Stimulated activated CD4-positive, alpha-beta T cell treated with anti-CD3 and anti-CD28 coated beads, Interleukin-12 subunit alpha, Interleukin-12 subunit beta, amount 100 ng/mL, for 24 hours (primary cell): ENCODE measurements around the gene FOXD1.
"Not testable (repeated sequence)": the region's sequence is repeated elsewhere in the genome, so short reads cannot be mapped to it uniquely, and the experiment has no call there.

Experiments used
- DNase-seq, 2 experiments: peaks; one replicate each; pipeline ENCODE4 v3.0.0-alpha.2; 2020; ENCODE audit warnings: low read depth in 2 of 2

Gene FOXD1

DNA sequence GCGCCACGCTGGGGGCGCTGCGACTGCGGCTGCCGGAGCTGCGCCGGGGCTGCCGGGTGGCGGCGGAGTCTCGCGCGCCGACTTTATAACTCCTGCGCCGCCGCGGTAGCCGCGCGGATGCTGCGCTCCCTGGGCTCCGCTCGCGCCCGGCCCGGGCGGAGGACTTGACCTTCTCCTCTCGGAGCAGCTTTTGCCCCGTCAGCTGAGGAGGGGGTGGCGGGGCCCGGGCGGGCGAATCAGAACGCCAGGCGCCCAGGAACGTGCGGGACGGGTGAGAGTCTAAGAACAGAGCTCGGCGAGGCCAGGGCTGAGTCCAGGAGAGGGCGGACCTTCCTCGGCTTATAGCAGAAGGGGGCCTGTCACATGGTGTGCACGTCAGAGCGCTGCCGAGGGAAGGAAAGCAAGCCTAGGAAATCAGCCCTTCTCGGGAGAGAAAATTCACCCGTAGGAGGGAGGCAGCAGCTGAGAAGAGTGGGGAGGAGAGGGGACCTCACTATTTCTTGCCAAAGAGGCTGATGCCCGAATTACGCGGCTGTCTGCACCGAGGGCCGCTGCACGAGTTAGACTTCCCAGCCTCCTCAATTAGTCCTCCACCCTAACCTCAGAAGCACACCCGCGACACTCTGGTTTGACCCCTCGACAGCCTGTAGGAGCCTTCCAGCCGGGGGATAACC is at the start of gene FOXD1:
FOXD1 (minus strand) TSS at position 315 of the 674 bp plus-strand sequence. CDS start 415 bp downstream, outside the sequence.
- DNase-seq, result no peak

DNA sequence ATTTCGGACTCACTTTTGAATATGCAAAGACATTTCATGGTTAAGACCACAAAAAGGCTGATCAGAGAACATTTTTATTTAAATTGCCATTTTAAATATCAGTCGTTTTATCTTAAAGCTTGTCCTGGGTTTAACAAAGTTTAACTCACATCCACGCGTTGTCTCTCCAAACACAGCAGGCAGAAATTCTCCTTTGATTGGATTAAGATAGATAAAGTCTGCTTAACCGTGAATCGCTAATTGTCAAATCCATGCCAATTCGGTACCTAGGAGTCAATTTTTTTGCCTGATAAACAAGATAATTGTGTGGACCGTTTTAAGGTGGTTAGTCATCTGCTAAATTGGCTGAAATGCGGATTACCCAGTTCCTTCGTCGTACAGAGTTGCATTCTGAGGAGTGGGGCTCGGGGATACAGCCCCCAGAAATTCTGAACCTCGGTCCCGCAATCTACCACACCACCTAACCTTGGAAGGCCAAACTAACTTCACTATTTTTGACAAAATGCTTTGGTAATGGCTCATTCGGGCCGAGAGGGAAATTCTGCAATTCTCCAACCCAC is 49.0 kb upstream of the FOXD1 start:
- DNase-seq, result no peak

DNA sequence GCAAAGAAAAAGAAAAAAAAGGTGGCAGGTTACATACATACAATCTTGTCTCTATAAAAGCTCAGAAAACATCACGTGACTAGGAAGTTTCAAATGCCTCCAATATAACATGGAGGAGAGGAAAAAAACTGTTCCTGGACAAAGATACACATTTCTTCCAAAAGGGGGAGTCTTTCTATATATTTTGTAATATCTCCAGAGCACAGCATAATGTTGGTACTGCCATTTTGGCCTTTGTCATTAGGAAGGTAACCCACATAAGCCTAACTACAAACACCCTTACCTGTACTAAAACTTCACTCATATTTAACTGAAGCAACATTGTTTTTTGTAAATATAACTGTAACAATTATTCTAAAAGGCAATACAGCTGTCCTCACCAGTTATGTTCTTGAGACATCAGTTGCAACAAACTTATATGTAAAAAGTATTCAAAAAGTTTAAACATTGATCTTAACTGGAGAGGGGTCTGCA is 48.4 kb upstream of the FOXD1 start:
- DNase-seq, result no peak

DNA sequence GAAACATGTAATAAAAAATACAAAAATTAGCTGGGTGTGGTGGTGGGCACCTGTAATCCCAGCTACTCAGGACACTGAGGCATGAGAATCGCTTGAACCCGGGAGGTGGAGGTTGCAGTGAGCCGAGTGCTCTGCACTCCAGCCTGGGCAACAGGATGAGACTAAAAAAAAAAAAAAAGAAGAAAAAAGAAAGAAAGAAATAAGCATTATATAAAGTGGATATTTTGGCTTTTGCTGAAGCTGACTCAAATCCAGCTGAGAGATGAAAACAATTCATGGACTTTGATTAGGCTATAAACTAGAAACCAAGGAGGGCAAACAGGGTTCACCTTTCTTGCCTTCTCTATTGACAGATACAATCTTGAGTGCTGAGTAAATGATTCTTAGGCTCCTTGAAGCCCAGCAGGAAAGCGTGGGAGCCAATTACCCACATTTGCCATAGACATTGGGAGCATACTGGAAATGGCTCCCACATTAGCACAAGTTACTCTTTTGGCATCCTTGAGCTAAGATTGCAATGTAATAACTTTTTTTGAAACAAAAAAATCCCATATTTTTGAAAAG is 47.3 kb upstream of the FOXD1 start:
- no peak for DNase-seq

DNA sequence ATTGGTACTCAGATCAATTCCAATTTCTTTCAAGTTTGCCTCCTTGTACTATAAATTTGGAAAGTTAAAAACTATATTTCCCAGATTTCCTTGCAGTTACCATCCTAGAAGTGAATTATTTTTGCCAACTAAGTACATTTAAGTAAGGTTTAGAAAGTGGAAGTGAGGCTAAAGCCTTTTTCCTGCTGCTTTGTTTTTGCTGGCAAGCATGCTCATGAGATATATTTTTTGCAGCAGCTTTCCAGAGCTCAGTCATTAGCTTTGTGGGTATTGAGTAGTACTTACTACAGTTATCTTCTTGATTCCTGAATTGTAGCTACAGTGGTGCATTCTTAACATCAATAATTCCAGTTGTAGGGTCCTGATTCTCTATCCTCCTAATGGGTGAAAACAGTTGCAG is 46.1 kb upstream of the FOXD1 start:
- no peak for DNase-seq

DNA sequence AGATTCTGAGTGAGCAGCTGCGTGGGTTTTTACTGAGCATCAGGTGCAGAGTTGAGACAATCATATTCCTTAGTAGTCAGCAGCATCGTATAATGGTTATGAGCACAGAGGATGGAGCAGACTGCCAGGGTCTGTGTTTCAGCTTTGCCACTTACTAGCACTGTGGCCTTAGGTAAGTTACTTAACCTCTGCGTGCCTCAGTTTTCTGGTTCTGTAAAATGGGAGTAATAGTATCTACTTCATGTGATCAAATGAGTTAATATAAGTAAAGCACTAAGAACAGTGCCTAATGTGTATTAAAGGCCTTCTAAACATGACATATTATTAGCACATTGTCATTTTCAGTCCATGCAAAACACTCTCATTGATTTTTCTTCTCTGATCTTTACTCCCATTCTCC is 44.8 kb upstream of the FOXD1 start:
- DNase-seq, result no peak

DNA sequence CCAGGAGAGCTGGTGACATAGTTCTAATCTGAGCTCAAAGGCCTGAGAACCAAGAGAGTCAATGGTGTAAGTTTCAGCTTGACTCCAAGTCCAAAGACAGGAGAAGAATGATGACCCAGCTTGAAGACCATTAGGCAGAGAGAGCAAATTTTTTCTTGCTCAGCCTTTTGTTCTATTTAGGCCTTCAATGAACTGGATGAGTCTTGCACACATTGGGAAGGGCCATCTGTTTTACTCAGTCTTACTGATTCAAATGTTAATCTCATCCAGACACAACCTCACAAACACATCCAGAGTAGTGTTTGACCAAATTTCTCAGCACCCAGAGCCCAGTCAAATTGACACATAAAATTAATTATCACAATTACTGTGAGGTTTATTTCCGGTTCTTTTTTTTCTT is 42.6 kb upstream of the FOXD1 start:
- no peak for DNase-seq

DNA sequence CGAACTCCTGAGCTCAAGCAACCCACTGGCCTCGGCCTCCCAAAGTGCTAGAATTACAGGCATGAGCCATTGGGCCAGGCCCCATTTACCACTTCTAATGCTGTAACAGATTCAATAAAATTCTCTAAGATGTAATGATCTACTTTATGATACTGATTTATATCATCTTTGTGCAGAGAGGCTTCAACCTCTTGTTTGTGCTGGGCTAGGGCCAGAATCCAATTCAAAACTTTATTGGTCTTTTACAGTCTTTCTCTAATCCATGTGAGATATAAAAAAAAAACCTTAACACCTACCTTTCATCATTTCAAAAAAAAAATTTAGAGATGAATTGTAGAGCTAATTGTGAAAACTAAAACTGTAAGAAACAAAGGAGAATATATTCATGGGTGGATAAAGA is 41.5 kb upstream of the FOXD1 start:
- no peak for DNase-seq

DNA sequence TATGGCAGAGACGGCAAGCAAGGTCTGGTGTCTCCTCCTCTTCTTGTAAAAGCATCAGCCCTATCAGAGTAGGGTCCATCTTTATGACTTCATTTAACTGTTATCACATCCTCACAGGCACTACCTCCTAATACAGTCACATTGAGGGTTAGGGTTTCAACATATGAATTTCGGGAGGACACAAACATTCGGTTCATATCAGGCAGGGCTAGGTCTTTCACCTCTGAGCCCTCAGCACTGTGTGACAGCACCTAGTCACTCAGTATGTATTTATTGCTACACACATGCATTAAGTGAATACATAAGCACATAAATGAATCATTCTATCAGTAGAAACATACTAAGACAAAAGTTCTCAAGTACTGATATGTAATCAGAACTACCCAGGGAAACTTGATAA is 40.2 kb upstream of the FOXD1 start:
- DNase-seq, result no peak

DNA sequence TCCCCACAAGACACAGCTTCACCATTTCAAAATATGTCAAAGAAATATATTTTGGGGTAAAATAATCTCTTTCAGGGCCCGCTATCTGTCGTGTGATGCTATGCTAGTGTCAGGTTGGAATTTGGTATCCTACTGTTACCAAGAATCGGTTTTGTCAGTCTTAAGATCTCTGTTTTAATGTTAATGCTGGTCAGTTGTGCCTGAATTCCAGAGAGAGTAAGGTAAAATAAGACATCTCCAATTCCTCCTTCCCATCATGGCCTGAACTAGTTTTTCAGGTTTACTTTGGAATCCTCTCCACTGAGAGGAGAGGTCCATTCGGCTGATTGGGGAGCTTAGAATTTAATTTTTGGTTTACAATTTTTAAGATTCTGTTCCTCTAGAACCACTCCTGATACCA is 39.2 kb upstream of the FOXD1 start:
- DNase-seq, result no peak

DNA sequence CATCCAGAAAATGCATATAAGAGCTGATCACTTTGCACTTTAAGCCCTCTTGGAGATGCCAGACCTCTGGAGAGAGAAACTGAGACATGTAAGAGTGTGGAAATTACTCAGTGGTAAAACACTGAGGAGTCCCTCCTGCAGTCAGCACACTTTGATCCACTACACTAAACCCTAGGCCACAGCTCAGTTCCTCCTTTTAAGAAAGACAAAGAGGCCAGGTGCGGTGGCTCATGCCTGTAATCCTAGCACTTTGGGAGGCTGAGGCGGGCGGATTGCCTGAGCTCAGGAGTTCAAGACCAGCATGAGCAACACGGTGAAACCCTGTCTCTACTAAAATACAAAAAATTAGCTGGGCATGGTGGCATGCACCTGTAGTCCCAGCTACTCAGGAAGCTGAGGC is 38.7 kb upstream of the FOXD1 start:
- DNase-seq, result not testable (repeated sequence)

DNA sequence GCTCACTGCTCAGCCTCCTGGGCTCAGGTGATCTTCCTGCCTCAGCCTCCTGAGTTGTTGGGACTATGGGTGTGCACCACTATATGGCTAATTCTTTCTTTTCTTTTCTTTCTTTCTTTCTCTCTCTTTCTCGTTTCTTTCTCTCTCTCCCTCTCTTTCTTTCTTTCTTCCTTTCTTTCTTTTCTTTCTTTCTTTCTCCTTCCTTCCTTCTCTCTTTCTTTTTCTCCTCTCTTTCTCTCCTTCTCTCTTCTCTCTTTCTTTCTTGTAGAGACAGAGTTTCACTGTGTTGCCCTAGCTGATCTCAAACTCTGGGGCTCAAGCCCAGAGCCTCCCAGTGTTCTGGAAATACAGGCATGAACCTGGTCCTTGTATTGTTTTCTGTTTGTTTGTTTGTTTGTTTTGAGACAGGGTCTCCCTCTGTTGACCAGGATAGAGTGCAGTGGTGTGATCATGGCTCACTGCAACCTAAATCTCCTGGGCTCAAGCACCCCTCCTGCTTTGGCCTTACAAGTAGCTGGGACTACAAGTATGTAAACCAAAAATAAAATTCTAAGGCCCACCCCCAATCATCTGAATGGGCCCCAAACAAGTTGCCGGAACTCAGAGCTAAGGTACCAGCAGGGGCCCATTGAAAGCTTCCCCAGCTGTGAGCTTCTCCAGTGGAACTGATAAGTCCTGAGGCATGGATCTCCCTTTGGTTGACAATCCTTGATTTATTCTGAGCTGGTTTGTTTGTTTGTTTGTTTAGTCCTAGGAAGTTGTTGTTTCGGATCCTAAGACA is 37.7 kb upstream of the FOXD1 start:
- DNase-seq, result no peak

DNA sequence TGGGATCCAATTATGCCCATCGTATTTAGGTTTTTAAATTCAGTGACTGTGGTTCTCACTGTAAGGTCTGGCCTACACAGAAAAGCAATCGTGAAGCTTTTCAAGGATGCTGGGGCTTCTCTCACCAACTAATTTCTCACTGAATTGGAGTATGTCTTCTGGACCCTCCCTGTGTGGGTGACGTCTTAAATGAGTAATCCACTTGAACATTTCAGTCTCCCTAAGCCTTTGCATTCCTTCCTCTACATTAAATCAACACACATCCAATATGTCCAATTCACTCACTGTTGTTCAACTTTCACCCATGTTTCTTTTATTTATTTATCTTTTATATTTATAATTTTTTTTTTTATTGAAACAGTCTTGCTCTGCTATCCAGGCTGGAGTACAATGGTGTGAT is 37.1 kb upstream of the FOXD1 start:
- DNase-seq, result no peak

DNA sequence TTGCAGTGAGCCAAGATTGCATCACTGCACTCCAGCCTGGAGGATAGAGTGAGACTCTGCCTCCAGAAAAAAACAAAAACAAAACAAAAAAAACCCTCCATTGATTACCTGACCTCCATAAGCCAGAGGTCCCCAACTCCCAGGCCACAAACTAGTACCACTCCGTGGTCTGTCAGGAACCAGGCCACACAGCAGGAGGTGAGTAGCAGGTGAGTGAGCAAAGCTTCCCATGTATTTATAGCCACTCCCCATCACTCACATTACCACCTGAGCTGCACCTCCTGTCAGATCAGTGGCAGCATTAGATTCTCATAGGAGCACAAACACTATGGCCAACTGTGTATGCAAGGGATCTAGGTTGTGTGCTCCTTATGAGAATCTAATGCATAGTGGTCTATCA is 35.9 kb upstream of the FOXD1 start:
- DNase-seq, result no peak

DNA sequence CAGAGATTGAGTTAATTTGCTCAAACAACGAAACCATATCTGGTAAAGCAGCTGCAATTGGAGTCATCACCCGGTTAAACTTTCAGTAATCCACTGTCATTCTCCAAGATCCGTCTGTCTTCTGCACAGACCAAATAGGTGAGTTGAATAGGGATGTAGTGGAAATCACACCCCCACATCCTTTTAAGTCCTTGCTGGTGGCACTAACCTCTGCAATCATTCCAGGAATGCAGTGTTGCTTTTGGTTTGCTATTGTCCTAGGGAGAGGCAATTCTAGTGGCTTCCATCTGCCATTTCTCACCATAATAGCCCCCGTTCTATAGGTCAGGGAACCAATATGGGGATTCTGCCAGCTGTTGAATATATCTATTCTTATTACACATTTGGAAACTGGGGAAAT is 35.1 kb upstream of the FOXD1 start:
- no peak for DNase-seq

DNA sequence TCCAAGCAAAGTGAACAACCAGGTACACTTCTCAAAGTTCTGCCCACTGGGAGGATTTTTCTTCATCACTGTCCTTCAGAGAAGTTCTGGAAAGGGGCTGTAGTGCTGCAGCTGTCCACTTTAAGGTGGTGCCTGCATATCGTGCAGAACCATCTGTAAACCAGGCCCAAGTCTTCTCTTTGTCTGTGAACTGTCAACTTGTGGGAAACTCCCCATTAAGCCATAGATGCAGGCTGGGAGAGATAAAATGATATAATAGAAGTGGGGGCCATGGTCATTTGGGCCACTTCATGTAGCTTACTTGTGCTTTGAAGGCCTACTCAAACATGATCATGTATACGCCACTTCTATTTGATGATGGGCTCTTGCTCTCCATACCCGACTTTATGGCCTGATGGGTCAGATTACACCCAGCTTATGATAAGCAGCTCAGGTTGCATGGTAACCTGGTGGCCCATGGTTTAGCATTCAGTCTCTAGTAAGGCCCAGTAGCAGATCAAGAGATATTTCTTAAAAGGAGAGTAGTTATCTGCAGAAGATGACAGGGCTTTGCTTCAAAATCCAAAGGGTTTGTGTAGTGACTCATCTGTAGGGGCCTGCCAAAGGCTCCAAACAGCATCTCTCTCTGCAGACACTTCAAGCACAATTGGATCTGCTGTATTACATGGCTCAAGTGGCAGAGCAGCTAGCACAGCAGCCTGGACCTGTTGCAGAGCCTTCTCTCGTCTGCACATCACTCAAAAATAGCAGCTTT is 34.0 kb upstream of the FOXD1 start:
- no peak for DNase-seq

DNA sequence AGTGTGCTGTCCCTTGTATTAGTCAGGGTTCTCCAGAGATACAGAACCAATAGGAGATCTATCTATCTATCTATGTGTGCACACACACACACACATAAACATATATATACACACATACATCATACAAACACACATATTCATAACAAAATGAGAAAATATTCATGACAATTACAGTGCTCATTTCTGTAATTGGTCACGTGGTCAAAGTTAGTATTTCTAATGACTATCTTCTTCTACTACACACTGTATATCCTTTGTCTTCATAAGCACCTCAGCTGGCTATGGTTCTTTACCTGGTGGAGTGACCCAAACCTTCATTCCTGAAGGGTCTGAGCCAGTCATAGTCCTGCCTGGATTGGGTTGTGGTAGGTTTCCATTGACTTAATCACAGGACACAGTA is 31.9 kb upstream of the FOXD1 start:
- DNase-seq, result no peak

DNA sequence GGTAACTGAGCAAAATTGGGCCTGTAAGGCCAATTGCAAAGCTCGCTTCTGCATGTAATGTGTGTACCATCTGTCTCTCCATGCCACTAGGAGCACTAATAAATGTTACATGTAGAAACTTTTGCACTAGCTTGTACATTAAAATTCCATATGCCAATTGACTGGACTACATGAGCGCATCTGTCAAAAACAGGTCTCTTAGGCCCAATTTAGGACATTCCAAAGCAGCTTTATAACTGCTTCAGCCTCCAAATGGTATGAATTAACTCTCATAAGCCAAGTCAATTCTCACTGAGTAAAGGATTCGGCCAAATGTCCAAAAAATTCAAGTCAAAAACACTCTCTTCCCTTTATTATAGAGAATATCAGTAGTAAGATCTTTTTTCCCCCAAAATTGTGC is 23.5 kb upstream of the FOXD1 start:
- DNase-seq, result no peak

DNA sequence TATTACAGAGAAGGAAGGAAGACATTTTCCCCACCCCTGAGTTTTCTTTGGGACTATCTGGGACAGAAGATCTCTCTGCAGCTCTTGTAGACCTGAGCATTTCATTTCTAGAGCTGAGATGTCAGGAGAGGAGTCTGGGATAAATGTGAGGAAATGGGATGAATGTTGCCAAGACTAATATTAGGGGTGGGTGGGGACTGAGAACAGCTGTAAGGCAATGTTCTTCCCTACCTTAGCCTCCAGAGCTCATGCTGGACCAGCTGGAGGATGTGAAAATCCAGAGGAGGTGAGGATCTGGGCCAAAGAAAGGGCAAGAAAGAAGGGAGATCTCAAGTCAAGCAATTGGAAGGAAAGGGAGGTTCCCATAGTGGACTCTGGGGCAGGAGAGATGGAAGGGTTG is 23.1 kb upstream of the FOXD1 start:
- DNase-seq, result no peak

DNA sequence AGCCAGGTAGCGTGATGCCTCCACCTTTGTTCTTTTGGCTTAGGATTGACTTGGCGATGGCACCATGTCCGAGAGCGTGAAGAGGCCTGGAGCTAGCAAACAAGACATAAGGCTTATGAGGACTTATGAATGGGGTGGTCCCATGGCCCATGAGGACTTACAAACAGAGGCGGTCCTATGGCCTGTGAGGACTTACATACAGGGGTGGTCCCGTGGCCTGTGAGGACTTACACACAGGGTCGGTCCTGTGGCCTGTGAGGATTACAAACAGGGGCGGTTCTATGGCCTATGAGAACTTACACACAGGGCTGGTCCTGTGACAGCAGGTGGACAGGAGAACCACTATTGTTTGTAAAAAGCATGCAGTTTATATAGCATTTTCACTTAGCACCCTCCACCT is 21.3 kb upstream of the FOXD1 start:
- no peak for DNase-seq

DNA sequence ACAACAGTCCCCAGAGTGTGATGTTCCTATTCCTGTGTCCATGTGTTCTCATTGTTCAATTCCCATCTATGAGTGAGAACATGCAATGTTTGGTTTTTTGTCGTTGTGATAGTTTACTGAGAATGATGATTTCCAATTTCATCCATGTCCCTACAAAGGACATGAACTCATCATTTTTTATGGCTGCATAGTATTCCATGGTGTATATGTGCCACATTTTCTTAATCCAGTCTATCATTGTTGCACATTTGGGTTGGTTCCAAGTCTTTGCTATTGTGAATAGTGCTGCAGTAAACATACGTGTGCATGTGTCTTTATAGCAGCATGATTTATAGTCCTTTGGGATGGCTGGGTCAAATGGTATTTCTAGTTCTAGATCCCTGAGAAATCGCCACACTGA is 20.1 kb upstream of the FOXD1 start:
- DNase-seq, result not testable (repeated sequence)
